HG02938 (cell line): ENCODE results near the gene PLA2G2F.

ENCODE experiments used
- ATAC-seq: cut with Tn5 transposase; IDR thresholded peaks from one replicate; pipeline ENCODE4 v1.9.1; 2021; ENCODE audit warnings: mild to moderate bottlenecking, moderate library complexity; ENCODE audit not compliant: unreplicated experiment

PLA2G2F gene

DNA sequence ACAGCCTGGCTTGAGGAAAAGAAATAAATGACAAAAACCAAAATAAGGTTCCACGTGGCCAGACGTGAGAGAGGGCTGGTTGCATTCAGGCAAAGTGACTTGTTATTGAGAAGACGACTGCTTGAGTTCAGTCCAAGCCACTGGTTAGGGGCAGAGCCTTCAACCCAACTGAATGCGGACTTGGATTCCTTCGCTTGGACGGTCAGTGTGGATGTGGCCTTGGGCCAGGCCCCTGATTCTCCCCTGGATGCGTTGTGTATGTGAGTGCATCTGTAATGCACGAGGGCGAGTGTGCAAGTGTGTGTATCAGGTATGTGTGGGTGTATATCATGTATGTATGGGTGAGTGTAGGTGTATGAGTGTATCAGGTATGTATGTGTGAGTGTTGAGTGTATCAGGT lies 1.9 kb downstream of the PLA2G2F start:
- ATAC-seq, result no peak

- no peak for ATAC-seq
Observed at GRCh38 chr1:20141466-20141865, 2.3 kb downstream of the PLA2G2F start.

DNA sequence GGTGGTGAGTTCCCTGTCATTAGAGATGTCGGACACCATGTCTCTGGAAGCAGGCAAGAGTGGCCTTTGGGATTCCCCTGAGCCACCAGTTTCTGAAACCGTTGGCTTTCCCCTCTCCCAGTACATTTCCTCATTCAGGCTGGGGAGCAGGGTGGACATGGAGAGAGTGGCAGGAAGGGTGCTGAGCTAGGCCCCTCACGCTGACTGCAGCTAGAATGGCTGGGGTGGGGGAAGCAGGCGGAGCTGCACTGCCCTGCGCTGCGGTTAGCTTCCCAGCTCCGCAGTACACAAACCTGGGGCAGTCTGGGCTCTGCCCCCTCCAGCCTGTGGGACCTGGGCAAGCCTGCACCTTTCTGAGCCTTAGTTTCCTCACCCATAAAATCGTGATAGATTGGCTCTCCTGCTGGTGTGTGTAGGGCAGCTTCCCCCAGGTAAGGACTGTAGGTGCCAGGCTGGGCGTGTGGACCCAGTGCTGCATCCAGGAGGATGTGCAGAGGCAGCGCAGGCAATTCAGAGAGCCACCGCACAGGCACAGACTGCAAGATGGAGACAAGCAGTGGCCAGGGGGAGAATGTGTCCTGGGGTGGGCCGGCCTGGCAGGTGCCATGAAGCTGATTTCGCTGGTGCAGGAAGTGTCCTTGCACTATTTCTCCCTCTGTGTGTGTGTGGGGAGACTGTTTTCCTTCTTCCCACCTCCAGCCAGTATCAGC lies 3.0 kb downstream of the PLA2G2F start:
- ATAC-seq, result no peak

DNA sequence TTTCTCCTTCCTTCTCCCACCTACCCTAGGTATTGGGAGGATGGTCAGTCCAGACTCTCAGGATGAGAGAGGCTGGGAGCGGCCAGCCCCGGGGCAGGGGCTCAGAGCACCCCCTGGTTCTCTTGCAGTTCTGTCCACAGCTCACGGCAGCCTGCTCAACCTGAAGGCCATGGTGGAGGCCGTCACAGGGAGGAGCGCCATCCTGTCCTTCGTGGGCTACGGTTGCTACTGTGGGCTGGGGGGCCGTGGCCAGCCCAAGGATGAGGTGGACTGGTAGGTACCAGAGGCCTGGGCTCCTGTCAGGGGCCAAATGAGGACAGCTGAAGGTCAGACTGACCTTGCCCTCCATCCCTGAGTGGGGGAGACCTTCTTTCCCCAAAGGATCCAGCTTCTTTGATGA lies 4.2 kb downstream of the PLA2G2F start:
- ATAC-seq, result no peak

GRCh38 chr1:20143734-20144565 lies 4.8 kb downstream of the PLA2G2F start:
- ATAC-seq, result no peak

GRCh38 chr1:20147846-20148570 lies 8.9 kb downstream of the PLA2G2F start:
- no peak for ATAC-seq

DNA sequence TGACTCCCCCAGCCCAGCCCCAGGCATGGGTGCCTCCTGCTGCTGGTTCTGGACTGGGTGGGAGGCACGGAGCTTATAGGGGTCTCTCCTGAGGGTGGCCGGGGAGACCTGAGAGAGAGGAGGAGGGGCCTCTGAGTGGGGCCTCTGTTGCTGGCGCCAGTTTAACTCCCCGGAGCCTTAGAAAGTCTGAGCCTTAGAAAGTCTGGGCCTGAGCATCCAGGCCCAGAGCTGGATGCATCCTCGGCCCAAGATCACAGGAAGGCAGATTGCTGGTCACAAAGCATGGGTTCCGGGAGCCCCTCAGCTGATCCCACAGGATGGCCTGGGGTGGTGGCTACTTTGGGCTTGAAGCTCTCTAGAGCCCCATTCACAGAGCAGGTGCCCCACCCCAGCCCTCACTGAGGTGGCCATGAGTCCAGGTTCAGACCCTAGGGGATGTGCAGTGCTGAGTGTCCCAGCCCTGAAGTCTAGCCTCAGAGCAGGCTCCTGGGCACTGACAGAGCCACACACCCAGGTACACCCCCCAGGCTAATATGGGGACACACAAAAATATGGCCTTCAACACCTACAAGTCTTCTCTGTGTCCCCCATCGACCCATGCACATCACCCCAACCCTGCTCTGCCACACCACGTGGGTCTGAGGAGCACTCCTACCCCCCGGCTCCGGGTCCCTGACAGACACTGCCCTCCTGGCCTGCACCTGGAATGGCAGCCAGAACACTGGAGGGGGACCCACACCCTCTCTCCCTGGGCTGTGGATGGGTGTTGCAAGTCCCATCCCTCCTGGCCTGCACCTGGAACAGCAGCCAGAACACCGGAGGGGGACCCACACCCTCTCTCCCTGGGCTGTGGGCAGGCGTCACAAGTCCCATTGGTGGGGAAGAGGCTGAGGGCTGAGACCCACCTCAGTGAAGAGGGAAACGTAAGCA lies 9.7 kb downstream of the PLA2G2F start:
- ATAC-seq, result no peak

DNA sequence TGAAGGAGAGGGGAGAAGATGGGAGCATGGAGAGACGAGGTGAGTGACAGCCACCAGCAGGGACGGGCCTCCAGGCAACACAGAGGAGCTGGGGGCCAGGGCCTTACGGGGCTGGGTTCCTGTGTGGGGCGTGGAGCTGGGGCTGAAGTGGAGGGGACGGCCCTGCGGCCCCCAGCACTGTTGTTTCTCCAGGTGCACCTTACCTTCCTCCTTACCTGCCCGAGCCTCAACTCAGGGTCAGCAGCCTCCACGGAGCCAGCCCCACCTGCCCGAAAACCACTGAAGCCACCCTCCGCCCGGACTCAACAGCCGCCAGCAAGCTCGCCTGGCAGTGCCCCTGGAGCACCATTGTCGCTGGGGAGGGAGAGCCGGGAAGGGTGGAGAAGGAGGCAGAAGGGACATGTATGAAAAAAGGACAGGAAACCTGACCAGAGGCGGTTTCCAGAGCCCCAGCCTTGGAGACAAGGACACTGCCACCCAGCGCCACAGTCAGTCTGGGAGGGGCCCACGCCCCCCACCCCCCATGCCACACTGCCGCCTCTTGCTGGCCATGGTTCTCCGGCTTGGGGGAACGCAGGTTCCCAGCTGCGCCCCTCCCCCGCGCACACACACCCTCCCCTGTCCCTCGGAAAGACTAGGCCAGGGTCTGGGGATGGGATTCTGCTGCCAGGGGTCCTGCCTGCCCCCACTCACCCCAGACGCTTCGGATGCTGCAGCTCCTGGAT lies 10.6 kb downstream of the PLA2G2F start:
- ATAC-seq, result no peak

- ATAC-seq, result no peak
Observed at GRCh38 chr1:20150326-20150705, 11.2 kb downstream of the PLA2G2F start.

- no peak for ATAC-seq
Observed at GRCh38 chr1:20150969-20151368, 11.8 kb downstream of the PLA2G2F start.

GRCh38 chr1:20151906-20152598 lies 12.9 kb downstream of the PLA2G2F start:
- peak; percentile 51 for ATAC-seq

DNA sequence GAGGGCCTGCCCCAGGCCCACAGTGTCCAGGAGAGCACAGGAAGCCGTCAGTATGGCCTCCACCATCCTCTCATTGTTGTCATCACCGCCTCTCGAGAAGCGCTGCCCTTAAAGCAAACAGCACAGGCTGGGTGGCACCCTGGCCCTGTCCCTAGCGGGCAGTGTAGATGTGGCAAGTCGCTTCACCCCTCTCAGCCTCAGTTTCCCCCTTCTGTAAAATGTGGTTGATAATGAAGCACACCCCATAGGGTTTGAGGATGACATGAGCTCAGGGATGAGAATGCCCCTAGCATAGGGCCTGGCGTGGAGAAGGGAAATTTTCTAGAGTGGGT lies 13.4 kb downstream of the PLA2G2F start:
- no peak for ATAC-seq

- no peak for ATAC-seq
Observed at GRCh38 chr1:20153000-20153418, 13.9 kb downstream of the PLA2G2F start.

- ATAC-seq, result no peak
Observed at GRCh38 chr1:20154301-20154831, 15.2 kb downstream of the PLA2G2F start.

- ATAC-seq, result no peak
Observed at GRCh38 chr1:20158358-20159070, 19.4 kb downstream of the PLA2G2F start.

- ATAC-seq, result no peak
Observed at GRCh38 chr1:20160034-20160433, 20.9 kb downstream of the PLA2G2F start.

DNA sequence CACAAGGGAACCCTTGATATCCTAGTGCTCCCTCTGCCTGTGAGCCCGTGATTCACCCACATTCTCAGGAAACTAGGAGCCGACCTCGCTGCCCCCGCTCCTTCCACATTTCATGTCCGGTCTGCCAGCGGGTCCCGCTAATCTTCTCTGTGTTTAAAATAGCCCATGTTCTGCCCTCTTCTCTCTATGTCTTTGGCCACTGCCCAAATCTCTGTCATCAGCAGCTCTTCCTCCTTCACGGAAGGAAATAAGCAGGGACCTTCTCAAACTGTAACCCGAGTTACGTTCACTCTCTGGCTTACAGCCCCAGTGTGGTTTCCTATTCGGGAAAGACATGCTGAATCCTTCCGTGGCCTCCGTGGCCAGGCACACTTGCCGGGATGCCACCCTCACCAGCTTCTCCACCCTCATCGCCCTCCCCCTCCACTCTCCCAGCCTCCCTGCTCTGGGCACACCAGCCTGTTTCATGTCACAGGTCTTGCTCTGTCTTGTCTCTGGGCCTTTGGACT lies 25.6 kb downstream of the PLA2G2F start:
- no peak for ATAC-seq

DNA sequence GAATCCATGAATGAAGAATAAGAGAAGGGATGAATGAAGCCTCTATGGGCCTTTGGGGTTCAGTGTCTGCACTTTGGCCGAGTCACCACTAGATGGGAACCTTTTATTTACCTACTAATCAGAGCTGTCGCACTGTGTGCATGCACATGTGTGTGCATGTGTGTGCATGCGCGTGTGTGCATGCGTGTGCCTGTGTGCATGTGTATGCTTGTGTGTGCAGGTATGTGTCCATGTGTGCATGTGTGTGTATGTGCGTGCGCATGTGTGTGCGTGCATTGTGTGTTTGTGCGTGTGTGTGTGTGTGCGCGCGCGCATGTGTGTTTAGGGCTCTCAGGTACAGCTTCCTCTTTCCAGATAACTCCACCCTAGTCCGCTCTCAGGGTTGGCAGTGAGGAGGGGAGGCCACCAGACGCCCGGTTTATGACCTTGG lies 26.4 kb downstream of the PLA2G2F start:
- no peak for ATAC-seq
